GM18520 (cell line): ENCODE measurements around the gene F11R.
"Not testable (repeated sequence)": the region's sequence is repeated elsewhere in the genome, so short reads cannot be mapped to it uniquely, and the experiment has no call there.

Experiments
- ATAC-seq: cut with Tn5 transposase; IDR thresholded peaks from one replicate; pipeline ENCODE4 v1.9.1; 2021; ENCODE audit not compliant: unreplicated experiment

F11R gene

GRCh38 chr1:161044908-161045735 lies 24.2 kb upstream of the F11R start:
- ATAC-seq, result peak; percentile 31

DNA sequence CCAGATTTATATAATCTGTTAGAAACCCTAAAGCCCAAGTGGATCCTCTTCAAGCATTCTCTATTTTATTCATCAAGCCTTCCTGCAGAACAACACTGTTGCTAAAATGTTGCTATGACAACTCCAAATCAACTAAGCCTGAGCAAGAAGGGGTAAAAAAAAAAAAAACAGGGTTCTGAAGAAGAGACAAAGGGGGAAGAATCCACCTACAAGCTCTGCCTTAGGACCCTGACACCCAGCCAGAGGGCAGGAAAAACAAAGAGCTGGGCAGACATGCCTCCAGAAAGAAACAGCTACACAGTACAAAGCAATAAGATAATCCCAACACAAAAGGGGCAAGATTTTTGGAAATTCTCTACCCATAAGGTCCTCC lies 23.6 kb upstream of the F11R start:
- ATAC-seq, result no peak

DNA sequence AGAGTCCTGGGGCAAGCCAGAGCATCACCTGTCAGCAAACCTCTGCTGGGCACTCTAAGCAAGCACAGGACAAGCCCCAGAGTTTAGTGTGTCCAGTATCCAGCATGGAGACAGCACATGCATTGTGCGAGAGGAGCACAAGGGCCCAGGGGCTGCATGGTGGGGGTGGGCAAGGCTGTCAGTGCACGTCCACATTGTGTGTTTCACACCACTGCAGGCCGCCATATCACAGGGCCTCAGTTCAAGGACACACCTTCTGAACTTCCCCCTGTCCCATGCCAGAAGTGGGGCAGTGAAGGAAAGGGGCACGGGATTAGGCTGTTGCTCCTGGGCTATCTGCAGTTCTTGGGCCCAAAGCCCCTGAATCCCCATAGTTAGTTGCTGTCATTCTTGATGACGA lies 18.6 kb upstream of the F11R start:
- ATAC-seq, result no peak

GRCh38 chr1:161039154-161039545 lies 18.2 kb upstream of the F11R start:
- ATAC-seq, result no peak

DNA sequence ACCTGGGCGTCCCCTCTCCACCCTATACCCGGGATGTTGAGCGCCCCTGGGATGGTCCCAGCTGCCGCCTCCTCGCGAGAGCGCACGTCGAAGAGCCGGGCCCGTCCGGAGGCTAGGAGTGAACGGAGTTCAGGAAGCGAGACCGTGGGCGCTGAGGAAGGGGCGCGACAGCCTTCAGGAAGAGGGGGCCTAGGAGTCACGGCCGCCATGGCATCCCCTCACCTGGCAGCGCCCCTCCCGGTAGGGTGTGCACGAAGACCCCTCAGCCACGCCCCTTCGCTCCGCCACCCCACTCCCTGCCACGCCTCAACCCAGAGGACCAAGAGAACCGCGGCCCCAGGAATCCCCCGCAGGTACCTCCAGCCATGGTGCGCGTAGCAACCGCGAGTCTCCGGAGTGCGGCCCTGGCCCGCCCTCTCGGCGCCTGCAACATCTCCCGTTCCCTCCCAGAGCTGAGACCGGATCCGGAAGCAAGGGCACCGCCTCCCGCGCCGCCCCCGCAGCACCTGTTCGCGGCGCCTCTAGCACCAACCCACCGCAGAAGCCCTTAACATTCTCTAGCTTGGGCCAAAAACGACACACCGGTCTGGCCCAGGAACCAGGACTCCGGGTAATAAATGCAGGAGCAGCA lies 17.7 kb upstream of the F11R start, which contains the start of gene TSTD1:
Gene TSTD1, minus strand, starts transcription at position 442 of the 631 bp plus-strand sequence. Its CDS starts 75 bp downstream, at position 367.
- peak; percentile 71 for ATAC-seq

DNA sequence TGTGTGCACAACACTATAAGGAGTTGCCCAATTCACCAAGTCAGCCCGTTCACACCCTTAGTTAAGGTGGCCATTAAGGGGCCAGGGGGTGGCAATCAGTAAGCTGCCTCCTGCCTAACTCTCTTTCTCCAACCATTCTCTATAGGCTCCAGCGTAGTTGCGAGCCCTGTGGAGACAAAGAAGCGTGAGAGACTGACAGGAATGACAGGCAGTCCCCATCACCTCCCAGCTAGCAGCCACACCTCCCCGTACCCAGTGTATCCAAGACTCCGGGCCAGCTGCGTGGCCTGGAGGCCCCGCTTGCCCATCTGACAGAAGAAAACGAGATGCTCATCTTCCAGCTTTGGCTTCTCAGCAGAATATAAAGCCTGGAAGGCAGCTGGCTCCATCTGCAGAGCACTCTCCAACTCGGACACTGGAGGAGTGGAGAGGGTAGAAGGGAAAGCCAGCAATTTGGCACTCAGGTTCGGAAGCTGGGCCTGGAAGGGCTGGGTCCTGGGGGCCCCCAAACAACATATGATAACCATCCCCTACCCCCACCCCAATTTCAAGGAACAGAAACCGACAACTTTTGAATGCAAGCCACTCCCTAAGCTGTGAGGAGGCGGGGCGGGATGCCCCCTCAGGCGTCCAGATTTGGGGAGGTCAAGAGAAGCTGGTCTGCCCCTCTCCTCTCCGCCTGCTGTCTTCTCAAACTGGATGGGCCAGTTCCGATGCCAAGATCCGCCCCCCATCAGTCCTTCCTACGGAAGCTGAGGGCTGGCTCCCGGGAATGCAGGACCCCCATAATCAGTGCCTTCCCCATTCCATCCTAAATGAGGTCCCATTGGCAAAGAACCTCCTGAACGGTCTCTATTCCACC lies 16.9 kb upstream of the F11R start:
- no peak for ATAC-seq

DNA sequence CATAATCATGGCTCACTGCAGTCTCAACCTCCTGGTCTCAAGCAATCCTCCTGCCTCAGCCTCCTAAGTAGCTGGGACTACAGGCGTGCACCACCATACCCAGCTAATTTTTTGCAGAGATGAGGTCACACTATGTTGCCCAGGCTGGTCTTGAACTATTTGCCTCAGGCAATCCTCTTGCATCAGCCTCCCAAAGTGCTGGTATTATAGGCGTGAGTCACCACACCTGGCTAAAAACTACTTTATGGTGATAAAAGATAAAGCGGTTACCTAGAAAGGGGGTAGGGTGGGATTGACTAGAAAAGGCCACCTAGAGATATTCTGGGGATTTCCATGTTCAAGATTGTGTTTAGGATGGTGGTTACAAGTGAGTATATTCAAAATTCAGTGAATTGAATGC lies 12.8 kb upstream of the F11R start:
- ATAC-seq, result no peak

DNA sequence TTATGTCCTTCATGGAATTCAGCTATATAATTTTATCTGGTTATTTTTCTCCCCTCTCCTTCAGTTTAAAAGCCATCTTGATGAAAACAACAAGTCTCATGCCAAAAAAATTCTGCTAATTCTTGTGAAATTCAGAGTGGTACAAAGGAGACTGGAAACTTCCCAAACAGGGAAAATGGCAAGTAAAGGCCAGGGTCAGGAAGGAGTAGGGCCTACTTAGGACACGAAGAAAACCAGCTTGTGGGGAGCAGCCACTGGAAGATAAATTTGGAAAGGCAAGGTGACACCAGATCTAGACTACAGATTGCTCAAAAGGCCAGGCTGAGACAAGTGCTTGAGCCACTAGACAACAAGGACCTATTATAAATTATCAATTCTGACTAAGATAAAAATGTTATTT lies 11.5 kb upstream of the F11R start:
- ATAC-seq, result no peak

GRCh38 chr1:161031874-161032273 lies 10.9 kb upstream of the F11R start:
- no peak for ATAC-seq

DNA sequence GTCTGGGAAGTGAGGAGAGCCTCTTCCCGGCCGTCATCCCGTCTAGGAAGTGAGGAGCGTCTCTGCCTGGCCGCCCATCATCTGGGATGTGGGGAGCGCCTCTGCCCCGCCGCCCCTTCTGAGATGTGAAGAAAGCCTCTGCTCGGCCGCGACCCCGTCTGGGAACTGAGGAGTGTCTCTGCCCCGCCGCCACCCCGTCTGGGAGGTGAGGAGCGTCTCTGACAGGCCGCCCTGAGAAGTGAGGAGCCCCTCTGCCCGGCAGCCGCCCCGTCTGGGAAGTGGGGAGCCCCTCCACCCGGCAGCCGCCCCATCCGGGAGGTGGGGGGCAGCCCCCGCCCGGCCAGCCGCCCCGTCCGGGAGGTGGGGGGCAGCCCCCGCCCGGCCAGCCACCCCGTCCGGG lies 8.5 kb upstream of the F11R start:
- not testable (repeated sequence) for ATAC-seq

GRCh38 chr1:161026954-161027353 lies 6.0 kb upstream of the F11R start:
- not testable (repeated sequence) for ATAC-seq

GRCh38 chr1:161022432-161022831 lies 1.5 kb upstream of the F11R start:
- not testable (repeated sequence) for ATAC-seq

- no peak for ATAC-seq
These were observed 1.0 kb upstream of the F11R start for GRCh38 chr1:161021970-161022353.

DNA sequence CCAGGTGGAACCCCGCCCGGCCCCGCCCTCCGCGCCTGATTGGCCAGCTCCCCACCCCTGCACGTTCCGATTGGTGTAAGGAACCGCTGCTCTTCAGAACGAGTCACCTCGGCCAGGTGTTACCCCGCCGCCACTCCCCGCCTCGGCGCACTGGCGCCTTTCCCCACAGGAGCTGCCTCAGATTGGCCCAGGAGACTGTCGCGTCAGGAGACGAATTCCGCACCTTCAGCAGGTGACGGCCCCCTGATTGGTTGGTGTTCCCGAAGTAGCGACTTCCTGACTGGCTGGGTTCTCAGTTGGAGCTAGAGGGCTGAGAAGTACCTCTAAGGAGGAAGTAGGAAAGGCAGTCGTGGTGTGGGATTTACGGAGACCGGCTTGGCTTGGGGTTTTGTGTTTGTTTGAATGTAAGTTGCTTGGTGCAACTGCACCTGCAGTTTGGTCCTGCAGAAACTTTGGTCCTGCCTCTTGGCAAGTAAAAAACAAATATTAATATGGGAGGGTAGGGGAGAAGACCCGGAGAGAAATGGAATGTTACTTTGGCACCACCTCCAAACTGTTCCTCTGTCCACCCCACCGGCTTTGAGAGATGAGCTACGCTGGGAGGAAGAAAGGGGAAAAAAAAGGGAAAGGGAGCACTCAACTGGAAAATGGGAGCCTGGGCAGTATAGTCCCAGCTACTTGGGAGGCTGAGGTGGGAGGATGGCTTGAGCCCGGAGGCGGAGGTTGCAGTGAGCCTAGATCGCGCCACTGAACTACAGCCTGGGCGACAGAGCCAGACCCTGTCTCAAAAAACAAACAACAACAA lies 415 bp upstream of the F11R start:
- ATAC-seq, result peak; percentile 68

- no peak for ATAC-seq
These were observed 1.0 kb downstream of the F11R start for GRCh38 chr1:161019751-161020495.

- ATAC-seq, result not testable (repeated sequence)
These were observed 1.8 kb downstream of the F11R start for GRCh38 chr1:161019111-161019660.

DNA sequence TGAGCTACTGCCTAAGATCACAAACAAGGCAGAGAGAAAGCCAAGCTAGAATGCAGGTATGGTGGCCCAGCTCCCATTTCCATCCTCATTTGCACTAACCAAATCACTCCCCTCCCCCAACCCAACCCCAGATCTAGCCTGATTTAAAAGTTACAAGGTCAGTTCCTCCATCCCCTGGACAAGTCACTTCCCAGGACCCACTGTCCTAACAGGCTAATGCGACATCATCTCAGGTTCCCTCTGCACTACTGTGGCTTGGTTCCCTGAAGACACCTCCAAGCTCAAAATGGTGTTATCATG lies 2.4 kb downstream of the F11R start:
- ATAC-seq, result no peak

DNA sequence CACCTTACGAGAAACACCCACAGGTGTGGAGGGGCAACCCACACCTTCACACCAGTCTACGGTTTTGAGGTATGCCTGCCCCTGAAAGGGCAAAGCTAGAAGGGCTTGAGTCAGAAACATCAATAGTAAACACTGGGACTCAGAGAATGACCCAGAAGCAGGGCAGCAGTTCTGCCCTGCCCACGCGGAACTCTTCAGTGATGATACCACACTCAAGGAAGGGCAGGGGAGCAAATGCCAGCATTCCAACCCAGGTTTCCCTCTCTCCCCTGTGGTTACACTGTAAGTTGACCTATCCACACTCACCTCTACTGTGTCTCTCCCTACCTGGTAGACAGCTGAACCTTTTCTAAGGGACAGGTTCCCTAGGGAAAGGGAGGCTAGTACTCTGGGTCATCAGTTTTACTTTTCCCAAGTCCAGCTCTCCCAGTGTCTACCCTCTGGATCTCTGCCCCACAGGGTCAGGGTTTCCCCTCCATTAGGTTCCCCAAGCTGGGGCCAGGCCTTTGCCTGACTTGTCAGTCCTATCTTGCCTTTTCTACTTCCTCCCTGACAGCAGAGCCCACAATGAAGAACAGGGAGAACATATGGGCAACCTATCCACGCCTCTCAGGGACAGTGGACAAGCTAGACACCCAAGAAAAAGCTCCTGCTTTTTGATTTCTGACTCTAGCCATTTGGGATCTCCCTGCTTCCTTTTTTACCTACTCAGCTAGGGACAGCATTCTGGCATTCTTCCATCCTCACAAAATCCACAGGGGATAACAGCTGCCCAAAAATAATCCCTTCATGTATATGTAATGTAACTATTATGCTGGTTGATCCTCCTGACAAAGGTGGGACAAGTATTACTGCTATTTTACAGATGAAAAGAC lies 3.0 kb downstream of the F11R start:
- ATAC-seq, result no peak

DNA sequence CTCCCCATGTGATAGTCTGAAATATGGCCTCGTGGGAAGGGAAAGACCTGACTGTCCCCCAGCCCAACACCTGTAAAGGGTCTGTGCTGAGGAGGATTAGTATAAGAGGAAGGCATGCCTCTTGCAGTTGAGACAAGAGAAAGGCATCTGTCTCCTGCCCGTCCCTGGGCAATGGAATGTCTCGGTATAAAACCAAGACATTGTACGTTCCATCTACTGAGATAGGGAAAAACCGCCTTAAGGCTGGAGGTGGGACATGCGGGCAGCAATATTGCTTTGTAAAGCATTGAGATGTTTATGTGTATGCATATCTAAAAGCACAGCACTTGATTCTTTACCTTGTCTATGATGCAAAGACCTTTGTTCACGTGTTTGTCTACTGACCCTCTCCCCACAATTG lies 3.8 kb downstream of the F11R start:
- ATAC-seq, result not testable (repeated sequence)
